GM18499 (cell line): ENCODE data around the gene NCAPD2.
A peak's percentile ranks its signal among the peaks of the same experiment; 100 is the strongest.
"Not testable (repeated sequence)": the region's sequence is repeated elsewhere in the genome, so short reads cannot be mapped to it uniquely, and the experiment has no call there.

Experiments used
- ATAC-seq: cut with Tn5 transposase; IDR thresholded peaks from one replicate; pipeline ENCODE4 v1.9.1; 2021; ENCODE audit warnings: moderate number of reproducible peaks; ENCODE audit not compliant: insufficient read depth, unreplicated experiment

Gene NCAPD2

DNA sequence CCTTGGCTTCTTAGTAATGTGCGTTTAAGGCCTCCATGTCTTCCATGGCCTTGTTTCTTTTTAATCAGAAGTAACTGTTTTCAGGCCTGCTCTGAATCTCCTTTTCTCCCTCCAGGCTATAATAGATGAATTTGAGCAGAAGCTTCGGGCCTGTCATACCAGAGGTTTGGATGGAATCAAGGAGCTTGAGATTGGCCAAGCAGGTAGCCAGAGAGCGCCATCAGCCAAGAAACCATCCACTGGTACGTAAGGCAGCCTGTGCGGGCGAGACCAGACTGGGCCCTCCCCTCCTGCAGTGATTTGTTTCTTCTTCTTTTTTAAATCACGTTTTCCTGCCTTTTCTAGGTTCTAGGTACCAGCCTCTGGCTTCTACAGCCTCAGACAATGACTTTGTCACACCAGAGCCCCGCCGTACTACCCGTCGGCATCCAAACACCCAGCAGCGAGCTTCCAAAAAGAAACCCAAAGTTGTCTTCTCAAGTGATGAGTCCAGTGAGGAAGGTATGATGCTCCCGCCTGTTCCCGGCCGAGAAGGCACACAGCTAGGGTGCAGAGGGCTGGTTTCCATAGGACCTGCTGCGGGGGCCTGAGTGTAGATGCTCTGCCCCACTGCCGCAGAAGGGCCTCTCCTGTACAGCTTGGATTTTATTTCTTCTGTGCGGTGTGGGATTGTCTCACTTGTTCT, 36.8 kb downstream of the NCAPD2 start:
- no peak for ATAC-seq

DNA sequence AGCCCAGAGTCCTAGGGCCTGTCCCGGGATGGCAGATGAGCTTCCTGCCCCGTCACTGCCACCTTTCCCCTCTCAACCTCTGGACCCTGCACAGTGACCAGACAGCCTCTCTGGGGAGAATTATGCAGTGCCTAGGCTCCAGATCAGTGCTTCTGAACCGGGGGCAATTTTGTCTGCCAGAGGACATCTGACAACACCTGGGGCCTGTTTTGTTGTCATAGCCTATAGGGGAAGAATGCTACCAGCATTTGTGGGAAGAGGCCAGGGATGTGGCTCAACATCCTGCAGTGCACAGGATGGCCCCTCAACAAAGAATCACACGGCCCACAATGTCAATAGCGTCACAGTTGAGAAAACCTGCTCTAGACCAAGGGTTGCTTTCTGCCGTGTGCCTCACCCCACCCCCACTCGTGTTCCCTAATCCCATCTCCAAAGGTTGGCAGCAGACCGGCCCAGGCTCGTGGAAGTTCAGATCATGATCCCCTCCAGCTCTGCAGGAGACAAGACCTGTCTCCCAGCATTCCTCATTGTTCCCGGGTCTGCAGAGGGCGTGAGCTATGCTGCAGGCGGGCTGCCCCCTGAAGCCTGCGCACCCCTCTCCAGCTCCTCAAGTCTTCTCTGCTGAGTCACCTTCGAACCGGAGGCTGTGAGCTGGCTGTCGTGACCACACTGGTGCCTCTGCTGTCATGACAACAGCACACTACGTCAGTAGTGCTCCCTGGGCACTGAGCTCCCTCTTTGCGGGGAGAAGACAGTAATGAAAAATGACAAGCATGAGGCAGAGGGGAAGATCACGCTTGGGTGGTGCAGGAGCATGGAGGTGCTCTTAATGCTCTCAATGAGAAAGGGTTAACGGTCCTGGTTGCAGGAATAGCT, 38.4 kb downstream of the NCAPD2 start:
- ATAC-seq: peak; percentile 27

DNA sequence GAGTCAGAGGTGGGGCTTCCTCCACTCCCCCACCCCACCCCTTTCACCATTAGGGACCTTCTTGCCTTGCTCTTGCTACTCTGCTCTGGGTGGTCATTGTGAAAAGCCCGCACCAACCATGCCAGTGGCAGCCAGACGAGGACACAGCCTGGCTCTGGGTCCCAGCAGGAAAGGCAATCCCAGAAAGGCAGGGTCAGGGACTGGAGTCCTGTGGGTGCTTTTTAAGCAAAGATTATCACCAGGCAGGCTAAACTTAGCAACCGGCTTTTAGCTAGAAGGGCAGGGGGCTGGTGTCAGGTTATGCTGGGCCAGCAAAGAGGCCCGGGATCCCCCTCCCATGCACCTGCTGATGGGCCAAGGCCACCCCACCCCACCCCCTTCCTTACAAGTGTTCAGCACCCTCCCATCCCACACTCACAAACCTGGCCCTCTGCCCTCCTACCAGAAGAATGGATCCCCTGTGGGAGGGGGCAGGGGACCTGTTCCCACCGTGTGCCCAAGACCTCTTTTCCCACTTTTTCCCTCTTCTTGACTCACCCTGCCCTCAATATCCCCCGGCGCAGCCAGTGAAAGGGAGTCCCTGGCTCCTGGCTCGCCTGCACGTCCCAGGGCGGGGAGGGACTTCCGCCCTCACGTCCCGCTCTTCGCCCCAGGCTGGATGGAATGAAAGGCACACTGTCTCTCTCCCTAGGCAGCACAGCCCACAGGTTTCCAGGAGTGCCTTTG, 39.2 kb downstream of the NCAPD2 start:
- ATAC-seq: no peak

DNA sequence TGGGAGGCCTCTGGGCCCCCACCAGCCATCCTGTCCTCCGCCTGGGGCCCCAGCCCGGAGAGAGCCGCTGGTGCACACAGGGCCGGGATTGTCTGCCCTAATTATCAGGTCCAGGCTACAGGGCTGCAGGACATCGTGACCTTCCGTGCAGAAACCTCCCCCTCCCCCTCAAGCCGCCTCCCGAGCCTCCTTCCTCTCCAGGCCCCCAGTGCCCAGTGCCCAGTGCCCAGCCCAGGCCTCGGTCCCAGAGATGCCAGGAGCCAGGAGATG, 39.7 kb downstream of the NCAPD2 start:
- no peak for ATAC-seq

DNA sequence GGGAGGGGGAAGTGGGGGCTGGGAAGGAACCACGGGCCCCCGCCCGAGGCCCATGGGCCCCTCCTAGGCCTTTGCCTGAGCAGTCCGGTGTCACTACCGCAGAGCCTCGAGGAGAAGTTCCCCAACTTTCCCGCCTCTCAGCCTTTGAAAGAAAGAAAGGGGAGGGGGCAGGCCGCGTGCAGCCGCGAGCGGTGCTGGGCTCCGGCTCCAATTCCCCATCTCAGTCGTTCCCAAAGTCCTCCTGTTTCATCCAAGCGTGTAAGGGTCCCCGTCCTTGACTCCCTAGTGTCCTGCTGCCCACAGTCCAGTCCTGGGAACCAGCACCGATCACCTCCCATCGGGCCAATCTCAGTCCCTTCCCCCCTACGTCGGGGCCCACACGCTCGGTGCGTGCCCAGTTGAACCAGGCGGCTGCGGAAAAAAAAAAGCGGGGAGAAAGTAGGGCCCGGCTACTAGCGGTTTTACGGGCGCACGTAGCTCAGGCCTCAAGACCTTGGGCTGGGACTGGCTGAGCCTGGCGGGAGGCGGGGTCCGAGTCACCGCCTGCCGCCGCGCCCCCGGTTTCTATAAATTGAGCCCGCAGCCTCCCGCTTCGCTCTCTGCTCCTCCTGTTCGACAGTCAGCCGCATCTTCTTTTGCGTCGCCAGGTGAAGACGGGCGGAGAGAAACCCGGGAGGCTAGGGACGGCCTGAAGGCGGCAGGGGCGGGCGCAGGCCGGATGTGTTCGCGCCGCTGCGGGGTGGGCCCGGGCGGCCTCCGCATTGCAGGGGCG, 40.2 kb downstream of the NCAPD2 start, which contains the start of gene GAPDH:
Gene GAPDH (plus strand): TSS at position 595 of the 772 bp plus-strand sequence. CDS start 316 bp downstream, outside the sequence.
- peak; percentile 38 for ATAC-seq

GRCh38 chr12:6534695-6534944, 40.7 kb downstream of the NCAPD2 start:
- no peak for ATAC-seq

- no peak for ATAC-seq
Measured at GRCh38 chr12:6534945-6535696, 41.2 kb downstream of the NCAPD2 start.

GRCh38 chr12:6535697-6535946, 41.7 kb downstream of the NCAPD2 start:
- ATAC-seq: no peak

- no peak for ATAC-seq
Measured at GRCh38 chr12:6535960-6536847, 42.3 kb downstream of the NCAPD2 start.

GRCh38 chr12:6536894-6537579, 43.1 kb downstream of the NCAPD2 start:
- no peak for ATAC-seq

GRCh38 chr12:6537580-6538419, 43.9 kb downstream of the NCAPD2 start:
- ATAC-seq: not testable (repeated sequence)

DNA sequence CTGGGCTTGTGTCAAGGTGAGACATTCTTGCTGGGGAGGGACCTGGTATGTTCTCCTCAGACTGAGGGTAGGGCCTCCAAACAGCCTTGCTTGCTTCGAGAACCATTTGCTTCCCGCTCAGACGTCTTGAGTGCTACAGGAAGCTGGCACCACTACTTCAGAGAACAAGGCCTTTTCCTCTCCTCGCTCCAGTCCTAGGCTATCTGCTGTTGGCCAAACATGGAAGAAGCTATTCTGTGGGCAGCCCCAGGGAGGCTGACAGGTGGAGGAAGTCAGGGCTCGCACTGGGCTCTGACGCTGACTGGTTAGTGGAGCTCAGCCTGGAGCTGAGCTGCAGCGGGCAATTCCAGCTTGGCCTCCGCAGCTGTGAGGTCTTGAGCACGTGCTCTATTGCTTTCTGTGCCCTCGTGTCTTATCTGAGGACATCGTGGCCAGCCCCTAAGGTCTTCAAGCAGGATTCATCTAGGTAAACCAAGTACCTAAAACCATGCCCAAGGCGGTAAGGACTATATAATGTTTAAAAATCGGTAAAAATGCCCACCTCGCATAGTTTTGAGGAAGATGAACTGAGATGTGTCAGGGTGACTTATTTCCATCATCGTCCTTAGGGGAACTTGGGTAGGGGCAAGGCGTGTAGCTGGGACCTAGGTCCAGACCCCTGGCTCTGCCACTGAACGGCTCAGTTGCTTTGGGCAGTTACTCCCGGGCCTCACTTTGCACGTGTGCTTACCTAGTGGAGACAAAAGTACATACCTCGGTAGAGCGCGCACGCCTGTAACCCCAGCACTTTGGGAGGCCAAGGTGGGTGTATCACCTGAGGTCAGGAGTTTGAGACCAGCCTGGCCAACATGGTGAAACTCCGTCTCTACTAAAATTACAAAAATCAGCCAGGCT, 44.8 kb downstream of the NCAPD2 start:
- ATAC-seq: no peak

GRCh38 chr12:6539314-6539682, 45.4 kb downstream of the NCAPD2 start:
- no peak for ATAC-seq

DNA sequence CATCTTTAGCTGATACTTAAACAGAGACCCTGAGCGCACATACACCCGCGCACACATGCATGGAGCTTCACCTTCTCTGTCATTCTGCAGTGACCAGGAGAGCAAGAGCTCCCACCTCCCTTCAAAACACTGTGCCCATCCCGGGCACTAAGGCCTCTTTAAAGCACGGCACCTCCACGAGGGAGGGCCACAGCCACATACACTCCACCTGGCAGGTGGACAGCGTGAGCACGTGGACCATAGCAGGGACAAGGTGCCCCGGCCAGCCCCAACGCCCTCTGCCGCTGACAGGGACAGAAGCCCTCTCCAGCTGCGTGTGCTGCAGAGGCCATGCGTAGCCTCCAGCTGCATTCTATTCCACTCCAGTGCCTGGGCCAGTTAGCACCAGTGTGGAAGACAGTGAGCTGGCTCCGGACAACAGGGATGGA, 45.8 kb downstream of the NCAPD2 start:
- ATAC-seq: no peak

DNA sequence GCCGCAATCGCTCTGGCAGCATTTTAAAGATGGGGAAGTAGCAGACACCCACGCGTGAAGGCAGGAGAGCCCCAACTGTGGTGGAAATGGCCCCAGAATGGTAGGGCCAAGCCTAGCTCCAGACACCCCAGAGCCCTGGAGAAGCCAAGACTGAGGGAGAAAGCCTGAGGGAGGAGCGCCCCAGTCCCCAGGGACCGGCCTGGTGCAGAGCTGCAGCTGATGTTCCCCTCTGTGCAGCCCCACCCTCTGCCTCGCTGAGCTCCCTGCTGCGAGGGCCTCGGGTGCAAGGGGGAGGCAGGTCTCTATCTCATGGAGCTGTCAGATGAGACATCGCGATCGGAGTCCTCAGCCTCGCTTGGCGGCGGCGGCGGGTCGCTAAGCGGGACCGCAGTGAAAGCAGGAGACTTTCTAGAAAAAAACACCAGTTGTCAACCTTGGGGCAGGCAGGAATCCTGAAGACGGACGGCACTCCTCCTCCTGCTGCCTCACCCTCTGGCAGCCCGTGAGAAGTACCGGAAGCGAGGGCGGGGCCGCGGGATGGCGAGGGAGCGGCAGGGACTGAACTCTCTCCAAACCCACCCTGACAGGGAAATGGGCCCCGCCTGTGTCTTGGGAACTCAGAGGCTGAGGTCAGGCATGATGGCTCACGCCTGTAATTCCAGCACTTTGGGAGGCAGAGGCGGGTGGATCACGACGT, 46.4 kb downstream of the NCAPD2 start:
- no peak for ATAC-seq
